Measurements from ENCODE around the gene TLR4.

The TLR4 gene

DNA sequence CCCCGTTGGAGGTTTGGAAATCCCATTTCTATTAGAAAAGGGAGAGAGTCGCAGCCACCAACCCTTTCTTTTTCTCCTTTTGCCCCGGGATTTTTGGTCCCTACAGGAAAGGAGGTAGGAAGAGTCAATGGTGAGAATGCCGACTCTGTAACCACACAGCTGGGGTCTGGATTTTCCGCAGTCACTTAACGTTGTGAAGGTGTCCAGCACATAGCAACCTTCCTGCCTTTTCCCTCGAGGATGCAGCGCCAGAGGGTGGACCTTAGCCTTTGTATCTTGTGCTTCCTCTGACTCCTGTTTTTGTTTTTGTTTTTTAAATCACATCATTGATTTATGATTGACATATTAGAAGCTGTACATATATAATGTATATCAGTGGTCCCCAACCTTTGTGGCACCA is 41.4 kb downstream of the TLR4 start:
- DNase-seq (ENCODE audit: low spot score), result no peak

DNA sequence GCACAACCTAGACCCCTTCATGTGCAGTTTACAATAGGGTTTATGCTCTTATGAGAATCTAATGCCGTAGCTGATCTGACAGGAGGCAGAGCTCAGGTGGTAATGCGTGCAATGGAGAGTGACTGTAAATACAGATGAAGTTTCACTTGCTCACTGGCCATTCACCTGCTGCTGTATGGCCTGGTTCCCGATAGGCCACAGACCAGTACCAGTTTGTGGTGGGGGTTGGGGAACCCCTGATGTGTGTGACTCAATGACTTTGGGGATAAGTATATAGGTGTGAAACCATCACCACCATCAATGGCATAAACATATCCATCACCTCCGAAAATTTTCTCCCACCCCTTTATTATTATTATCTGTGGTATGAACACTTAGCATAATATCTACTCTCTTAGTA is 42.1 kb downstream of the TLR4 start:
- no peak for DNase-seq (ENCODE audit: low spot score)

DNA sequence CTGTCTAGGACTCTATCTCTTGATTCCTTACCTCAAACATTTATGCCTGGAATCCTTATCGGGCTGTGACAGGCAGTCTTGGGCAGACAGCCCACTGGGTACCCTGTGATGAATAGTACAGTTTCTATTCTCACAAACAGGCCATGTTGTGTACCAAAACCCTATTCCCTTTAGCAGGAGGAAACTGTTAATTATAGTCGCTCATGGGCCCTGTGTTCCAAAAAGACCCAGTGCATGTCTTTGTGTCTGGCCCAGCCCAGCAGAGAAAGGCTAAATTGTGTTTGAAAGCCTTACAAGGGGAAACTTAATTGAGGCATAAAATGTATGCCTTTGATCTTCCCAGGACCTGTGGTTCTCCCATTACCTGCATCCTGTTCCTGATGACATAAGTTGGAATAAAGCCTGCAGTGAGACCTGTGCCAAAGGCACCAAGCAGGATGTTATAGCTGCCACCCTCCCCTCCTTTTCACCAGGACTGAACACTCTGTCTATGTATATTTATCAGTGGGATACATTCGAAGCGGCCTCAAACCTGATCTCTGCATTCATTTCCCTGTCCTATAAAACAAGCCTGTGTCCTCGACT is 43.3 kb downstream of the TLR4 start:
- no peak for DNase-seq (ENCODE audit: low spot score)

DNA sequence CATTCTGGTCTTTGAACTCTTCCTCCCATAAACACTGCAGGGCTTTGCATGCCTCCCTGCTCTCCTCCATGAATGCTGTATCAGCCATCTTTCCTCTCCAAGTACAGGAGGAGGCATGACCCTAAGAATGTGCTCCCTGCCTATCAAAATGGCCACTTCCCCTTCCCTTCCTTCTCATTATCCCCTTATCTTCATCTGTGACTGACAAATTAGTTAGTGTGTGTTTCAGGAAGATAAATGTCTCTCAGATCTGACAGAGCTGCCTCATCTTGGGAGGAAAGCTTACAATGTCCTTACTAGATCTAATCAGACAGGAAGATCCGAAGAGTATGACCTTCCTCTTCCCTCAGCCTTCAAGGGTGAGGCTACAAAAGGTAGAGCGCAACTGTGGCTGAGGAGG is 46.2 kb downstream of the TLR4 start:
- no peak for DNase-seq (ENCODE audit: low spot score)

DNA sequence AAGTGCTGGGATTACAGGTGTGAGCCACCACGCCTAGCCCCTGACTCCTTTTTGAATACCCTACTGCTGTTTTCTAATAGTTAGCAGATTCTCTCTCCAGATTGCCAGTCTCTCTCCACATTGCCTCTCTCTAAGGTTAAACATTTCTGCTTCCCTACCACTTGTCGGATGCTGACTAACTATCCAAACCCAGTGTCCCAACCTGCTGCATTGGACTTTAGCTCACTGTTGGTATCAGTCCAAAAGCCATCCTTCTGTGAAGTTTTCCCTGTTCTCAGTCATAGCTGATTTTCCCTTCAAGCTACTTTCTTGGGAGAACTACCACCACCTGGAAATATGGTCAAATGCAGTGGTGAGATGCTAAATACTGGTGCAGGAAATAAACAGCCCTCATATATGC is 48.7 kb downstream of the TLR4 start:
- DNase-seq (ENCODE audit: low spot score), result no peak

DNA sequence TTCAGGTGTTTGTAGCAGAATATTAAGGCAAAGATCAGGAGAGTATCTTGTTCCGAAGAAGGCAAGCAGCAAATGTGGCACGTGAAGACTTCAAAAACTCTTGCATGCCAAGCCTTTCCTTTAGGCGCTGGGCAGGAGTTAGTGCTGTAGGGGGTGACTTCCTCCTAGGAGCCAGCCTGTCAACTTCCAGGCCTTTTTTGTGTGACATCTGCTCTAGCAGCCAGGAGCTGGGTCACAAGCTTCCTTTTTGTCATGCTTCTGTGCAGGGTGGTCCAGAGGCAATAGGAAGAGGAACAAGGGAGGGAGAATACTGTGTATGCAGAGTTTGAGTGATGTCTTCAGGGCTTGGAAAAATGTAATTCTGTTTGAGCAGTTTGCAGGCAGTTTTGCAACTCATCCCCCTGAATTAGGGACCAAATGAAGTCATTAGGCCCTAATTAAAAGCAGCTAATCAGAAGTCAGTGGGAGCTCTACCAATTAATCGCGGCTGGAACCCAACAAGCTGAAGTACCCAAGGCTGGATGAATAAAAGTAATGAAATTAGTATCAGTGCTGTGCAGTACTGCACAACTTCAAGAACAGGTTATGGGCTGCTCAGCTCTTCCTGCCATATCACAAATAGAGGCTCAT is 53.5 kb downstream of the TLR4 start:
- no peak for DNase-seq (ENCODE audit: low spot score)

DNA sequence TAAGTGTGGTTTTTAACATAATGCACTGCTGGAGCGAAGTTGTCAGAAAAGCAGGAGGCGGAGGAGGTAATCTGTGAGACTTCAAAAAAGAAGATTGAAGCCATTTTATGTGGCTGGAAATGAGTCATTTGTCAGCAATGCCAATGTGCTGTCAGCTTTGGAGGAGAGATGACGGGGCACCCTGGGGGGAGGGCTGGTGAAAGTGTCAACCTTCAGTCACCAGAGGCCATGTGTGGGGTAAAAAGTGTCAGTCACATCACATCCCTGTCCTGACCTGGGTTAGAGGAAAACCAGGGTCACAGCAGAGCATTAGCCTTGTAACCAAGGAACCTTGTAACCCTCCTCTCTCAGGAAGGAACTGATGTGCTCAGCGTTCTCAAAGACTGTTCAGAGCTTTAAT is 59.1 kb downstream of the TLR4 start:
- peak; percentile 44 for DNase-seq (ENCODE audit: low spot score)

DNA sequence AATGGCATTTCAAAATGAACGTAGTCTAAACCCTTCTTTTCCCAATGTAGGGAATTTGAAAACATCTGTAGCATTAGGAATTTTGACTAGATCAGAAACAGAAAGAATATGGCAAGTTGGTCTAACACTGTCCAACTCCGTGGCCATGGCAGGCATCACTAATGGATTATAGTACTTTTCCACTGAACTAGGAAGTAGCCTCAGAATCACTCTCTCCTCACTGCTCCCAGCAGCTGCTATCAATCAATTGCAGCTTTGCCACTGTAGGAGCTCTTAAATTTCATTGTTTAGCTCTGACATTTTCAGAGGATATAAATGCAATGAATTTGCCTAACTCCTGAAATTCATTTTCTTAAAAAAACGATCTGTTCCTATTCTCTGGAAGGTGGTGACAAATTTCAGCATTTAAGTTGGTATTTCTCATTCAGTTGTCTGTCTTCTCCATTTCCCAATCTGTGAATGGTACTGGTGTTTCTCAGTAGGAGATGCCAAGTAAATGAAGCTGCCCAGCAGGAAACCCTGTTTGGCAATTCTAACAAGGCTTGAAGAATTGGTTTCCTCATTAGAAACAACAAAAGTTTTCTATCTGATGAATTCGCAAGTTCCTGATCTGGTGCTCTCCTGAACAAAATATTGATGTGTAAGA is 64.7 kb downstream of the TLR4 start:
- no peak for DNase-seq (ENCODE audit: low spot score)

DNA sequence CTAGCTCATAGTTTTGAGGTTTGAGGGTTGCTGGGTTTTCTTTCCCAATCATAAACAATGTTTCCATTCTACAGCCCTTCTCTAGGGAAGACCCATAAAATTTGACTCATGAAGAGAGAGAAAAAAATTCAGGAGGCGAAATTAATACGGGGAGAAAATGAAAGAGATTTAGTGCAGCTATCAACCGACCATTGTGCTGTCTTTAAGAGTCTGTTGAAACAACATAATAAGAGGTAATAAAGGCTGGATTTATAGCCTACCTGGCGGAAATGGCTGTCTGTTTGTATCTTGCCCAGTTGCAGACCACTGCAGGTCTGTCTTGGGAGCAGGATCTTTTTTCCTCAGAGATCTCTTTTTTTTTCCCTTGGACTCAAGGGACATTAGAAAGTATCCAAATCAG is 66.9 kb downstream of the TLR4 start:
- no peak for DNase-seq (ENCODE audit: low spot score)

DNA sequence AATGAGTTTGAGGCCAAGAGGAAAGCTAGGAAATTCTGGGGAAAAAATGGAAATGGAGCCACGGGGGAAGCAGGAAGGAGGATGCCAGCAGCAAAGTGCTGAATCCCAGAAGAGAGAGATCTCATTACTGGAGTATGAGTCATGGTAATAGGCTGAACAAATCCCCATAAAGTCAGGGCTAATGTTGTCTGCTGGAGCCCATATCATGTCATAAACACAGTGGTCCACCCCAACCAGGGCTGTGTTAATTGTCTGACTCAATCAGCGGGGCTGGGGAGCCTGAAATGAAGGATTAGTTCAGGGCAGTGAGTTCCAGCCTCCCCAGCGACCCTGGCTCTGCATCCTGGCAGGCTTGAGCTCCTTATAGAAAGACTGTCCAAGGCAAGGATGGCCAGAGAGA is 68.8 kb downstream of the TLR4 start:
- peak; percentile 75 for DNase-seq (ENCODE audit: low spot score)
